Measurements from ENCODE around the gene MED13L.
"Not testable (repeated sequence)": the region's sequence is repeated elsewhere in the genome, so short reads cannot be mapped to it uniquely, and the experiment has no call there.

MED13L gene

GRCh38 chr12:115983226-115983798 lies 294.2 kb downstream of the MED13L start:
- DNase-seq (ENCODE audit: extremely low read depth, low read depth): no peak
- TF ChIP-seq CTCF (IDR thresholded peaks at IDR 0.05; ENCODE audit: low read depth, low read length, missing control alignments): peak; percentile 47
- H3K4me3 ChIP-seq (replicated peaks; ENCODE audit: low read depth, low read length): no peak overlapping the region

- H3K4me3 ChIP-seq (replicated peaks; ENCODE audit: low read depth, low read length): no peak overlapping the region
- no peak for TF ChIP-seq CTCF (IDR thresholded peaks at IDR 0.05; ENCODE audit: low read depth, low read length, missing control alignments)
- DNase-seq (ENCODE audit: extremely low read depth, low read depth): no peak
These were observed 297.2 kb downstream of the MED13L start for GRCh38 chr12:115980339-115980738.

- DNase-seq (ENCODE audit: extremely low read depth, low read depth): no peak
- H3K4me3 ChIP-seq (replicated peaks; ENCODE audit: low read depth, low read length): no peak overlapping the region
- no peak for TF ChIP-seq CTCF (IDR thresholded peaks at IDR 0.05; ENCODE audit: low read depth, low read length, missing control alignments)
These were observed 297.6 kb downstream of the MED13L start for GRCh38 chr12:115979851-115980250.

- no peak for DNase-seq (ENCODE audit: extremely low read depth, low read depth)
- TF ChIP-seq CTCF (IDR thresholded peaks at IDR 0.05; ENCODE audit: low read depth, low read length, missing control alignments): no peak
- H3K4me3 ChIP-seq (replicated peaks; ENCODE audit: low read depth, low read length): no peak overlapping the region
These were observed 298.1 kb downstream of the MED13L start for GRCh38 chr12:115979351-115979750.

GRCh38 chr12:115976829-115977228 lies 300.7 kb downstream of the MED13L start:
- not testable (repeated sequence) for DNase-seq (ENCODE audit: extremely low read depth, low read depth); H3K4me3 ChIP-seq (replicated peaks; ENCODE audit: low read depth, low read length)

- no peak for TF ChIP-seq CTCF (IDR thresholded peaks at IDR 0.05; ENCODE audit: low read depth, low read length, missing control alignments)
- no peak overlapping the region for H3K4me3 ChIP-seq (replicated peaks; ENCODE audit: low read depth, low read length)
- no peak for DNase-seq (ENCODE audit: extremely low read depth, low read depth)
These were observed 302.1 kb downstream of the MED13L start for GRCh38 chr12:115975411-115975810.

GRCh38 chr12:115973968-115974724 lies 303.3 kb downstream of the MED13L start:
- no peak overlapping the region for H3K4me3 ChIP-seq (replicated peaks; ENCODE audit: low read depth, low read length)
- DNase-seq (ENCODE audit: extremely low read depth, low read depth): no peak
- no peak for TF ChIP-seq CTCF (IDR thresholded peaks at IDR 0.05; ENCODE audit: low read depth, low read length, missing control alignments)
